ENCODE results near the gene ABCB9.
"Not testable (repeated sequence)": the region's sequence is repeated elsewhere in the genome, so short reads cannot be mapped to it uniquely, and the experiment has no call there.

ABCB9 gene

DNA sequence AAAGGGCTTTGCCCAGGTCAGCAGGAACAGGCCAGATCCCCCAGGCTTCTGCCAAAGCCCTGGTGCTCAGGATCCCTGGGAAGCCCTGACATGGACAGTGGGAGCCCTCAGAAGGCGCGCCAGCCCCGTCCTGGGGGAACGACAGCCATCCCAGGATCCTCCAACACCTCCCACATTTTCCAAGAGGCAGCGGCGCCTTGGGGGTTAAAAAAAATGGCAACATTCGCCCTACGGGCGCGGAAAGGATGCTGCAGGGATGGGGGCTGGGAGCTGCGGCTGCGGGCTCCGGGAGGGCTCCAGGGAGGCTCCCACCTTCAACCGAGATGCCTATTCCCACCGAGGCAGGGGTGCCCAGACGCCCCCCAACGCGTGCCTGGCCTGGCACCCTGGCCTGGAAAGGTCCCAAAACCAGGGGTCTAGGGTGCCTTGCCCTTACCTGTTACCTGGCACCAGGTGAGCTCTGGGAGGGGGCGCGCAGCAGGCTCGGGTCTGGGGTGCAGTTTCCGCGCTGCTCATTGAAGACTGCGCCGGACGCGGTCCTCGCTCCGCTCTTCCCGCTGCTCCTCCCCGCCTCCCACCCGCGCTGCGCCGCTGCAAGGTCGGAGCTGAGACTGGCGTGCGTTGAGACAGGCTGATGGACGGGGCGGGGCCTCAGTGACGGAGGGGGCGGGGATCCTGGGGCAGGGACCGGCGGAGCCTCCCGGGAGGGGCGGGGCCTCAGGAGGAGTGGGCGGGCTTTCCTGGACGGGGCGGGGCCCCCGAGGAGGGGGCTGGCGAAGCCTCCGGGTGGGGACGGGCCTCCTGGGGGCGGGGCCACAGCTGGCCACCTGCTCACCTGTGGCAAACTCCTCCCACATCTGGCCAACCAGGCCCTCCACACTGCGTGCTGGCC is at the start of gene ABCB9:
Gene ABCB9, minus strand, starts transcription at position 613 of the 892 bp plus-strand sequence. CDS start 6,228 bp downstream, outside the sequence.
- H3K27me3 Mint-ChIP-seq, result no peaks in the 10 kb centered on the region
- peaks cover 12% of the 10 kb centered on the region for H3K4me1 Mint-ChIP-seq
- H3K27ac Mint-ChIP-seq, result no peak within 1 kb of the TSS
- no peaks in the 10 kb centered on the region for H3K9me3 Mint-ChIP-seq
- H3K36me3 Mint-ChIP-seq, result no peaks in the 10 kb centered on the region
- H3K4me3 Mint-ChIP-seq, result peak within 1 kb of the TSS; percentile 59

DNA sequence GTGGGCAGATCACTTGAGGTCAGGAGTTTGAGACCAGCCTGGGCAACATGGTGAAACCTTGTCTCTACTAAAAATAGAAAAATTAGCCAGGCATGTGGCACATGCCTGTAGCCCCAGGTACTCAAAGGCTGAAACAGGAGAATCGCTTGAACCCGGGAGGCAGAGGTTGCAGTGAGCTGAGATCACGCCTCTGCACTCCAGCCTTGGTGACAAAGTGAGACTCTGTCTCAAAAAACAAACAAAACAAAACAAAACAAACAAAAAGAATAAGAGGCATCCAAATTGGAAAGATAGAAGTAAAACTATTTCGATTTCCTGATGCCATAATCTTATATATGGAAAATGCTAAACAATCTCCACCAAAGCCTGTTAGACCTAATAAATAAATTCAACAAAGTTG is 48.2 kb upstream of the ABCB9 start:
- H3K27me3 Mint-ChIP-seq, H3K9me3 Mint-ChIP-seq, H3K4me3 Mint-ChIP-seq, H3K36me3 Mint-ChIP-seq: not testable (repeated sequence)
- H3K27ac Mint-ChIP-seq, result peak overlapping the region; percentile 17
- peaks cover 26% of the 10 kb centered on the region for H3K4me1 Mint-ChIP-seq

DNA sequence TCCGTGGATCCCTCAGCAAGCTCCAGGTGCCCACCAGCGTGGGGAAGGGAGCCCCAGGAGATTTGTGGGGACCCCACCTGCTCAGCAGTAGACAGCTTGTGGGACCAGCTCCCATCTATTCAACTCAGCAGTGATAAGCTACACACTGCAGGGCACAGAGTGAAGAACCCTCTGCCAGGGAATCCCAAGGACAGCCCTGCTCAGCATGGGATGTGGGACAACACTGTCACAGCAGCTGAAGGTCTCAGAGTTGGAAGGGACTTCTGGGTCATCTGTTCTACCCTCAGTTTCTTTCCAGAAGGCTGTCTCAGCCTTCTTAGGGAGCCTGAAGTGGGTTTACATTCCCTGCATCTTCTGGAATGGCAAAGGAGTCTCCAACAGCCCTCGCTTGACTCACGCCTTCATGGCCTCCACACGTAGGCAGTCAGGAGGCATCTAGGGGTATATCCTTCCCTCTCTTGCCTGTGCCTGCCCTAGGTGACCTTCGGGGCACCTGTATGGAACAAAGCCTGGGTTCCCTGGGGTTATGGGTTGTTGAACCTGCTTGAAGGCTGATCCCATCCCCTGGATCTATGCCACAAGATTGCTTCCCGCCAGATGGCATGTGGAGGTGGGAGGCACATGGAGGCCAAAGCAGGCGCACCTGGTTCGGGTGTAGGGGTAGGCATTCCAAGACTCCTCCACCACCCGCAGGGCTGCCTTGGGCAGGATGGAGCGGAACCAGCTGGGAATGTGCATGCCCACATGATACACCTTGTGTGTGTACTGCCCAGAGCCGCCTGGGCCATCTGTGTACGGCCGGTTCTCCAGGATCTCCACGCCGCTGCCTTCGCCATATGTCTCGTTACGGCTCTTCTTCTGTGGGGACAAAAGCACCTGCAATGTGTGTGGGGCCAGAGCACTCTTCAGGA is 47.2 kb upstream of the ABCB9 start:
- Mint-ChIP-seq H3K36me3 (peaks cover 4% of the 10 kb centered on the region), H3K4me3 (no peak overlapping the region), H3K27ac (no peak overlapping the region), H3K9me3 (no peaks in the 10 kb centered on the region), H3K27me3 (no peaks in the 10 kb centered on the region), H3K4me1 (peaks cover 20% of the 10 kb centered on the region)

- H3K27ac Mint-ChIP-seq, result no peak overlapping the region
Measured at GRCh38 chr12:123011701-123012100, 45.4 kb upstream of the ABCB9 start.

GRCh38 chr12:123010681-123011080 is 44.4 kb upstream of the ABCB9 start:
- Mint-ChIP-seq H3K27ac (no peak overlapping the region), H3K4me1 (peaks cover 11% of the 10 kb centered on the region), H3K27me3 (no peaks in the 10 kb centered on the region), H3K9me3 (no peaks in the 10 kb centered on the region), H3K36me3 (peaks cover 4% of the 10 kb centered on the region), H3K4me3 (no peak overlapping the region)

More at GRCh38 chr12:123011701-123012100, 45.4 kb upstream of the ABCB9 start:
- Mint-ChIP-seq H3K36me3 (peaks cover 4% of the 10 kb centered on the region), H3K27me3 (no peaks in the 10 kb centered on the region), H3K9me3 (no peaks in the 10 kb centered on the region), H3K4me1 (peaks cover 12% of the 10 kb centered on the region), H3K4me3 (no peak overlapping the region)

- no peak overlapping the region for H3K4me3 Mint-ChIP-seq
- H3K27ac Mint-ChIP-seq, result no peak overlapping the region
- H3K36me3 Mint-ChIP-seq, result peaks cover 4% of the 10 kb centered on the region
- H3K4me1 Mint-ChIP-seq, result peaks cover 5% of the 10 kb centered on the region
- H3K27me3 Mint-ChIP-seq, result no peaks in the 10 kb centered on the region
- no peaks in the 10 kb centered on the region for H3K9me3 Mint-ChIP-seq
Measured at GRCh38 chr12:123010110-123010509, 43.8 kb upstream of the ABCB9 start.

DNA sequence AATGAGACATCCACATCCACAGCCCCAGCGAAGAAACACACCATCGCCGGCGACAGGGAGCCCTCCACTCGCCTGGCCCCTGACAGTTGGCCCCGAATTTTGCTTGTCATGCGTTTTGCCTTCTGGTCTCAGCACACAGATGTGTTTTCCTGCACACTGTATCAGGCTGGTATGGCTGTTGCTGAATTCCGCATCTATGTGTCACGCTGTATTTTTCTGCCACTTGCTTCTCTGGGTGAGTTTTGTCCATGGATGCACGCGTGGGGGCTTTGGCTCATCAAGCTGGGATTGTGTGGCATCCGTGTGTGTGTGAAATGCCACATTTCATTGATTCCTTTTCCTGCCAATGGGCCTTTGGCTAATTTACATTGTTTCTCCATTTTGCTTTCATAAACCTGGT is 40.7 kb upstream of the ABCB9 start:
- Mint-ChIP-seq H3K9me3 (no peaks in the 10 kb centered on the region), H3K4me1 (no peaks in the 10 kb centered on the region), H3K36me3 (peaks cover 2% of the 10 kb centered on the region), H3K27me3 (no peaks in the 10 kb centered on the region), H3K27ac (no peak overlapping the region), H3K4me3 (no peak overlapping the region)

GRCh38 chr12:123005081-123005626 is 38.9 kb upstream of the ABCB9 start:
- no peak overlapping the region for H3K4me3 Mint-ChIP-seq
- no peaks in the 10 kb centered on the region for H3K36me3 Mint-ChIP-seq
- H3K27ac Mint-ChIP-seq, result no peak overlapping the region
- H3K4me1 Mint-ChIP-seq, result no peaks in the 10 kb centered on the region
- H3K9me3 Mint-ChIP-seq, result no peaks in the 10 kb centered on the region
- H3K27me3 Mint-ChIP-seq, result no peaks in the 10 kb centered on the region

GRCh38 chr12:123004287-123004686 is 38.0 kb upstream of the ABCB9 start:
- no peaks in the 10 kb centered on the region for H3K36me3 Mint-ChIP-seq
- H3K4me1 Mint-ChIP-seq, result no peaks in the 10 kb centered on the region
- H3K27me3 Mint-ChIP-seq, result no peaks in the 10 kb centered on the region
- no peak overlapping the region for H3K4me3 Mint-ChIP-seq
- no peaks in the 10 kb centered on the region for H3K9me3 Mint-ChIP-seq
- H3K27ac Mint-ChIP-seq, result no peak overlapping the region

DNA sequence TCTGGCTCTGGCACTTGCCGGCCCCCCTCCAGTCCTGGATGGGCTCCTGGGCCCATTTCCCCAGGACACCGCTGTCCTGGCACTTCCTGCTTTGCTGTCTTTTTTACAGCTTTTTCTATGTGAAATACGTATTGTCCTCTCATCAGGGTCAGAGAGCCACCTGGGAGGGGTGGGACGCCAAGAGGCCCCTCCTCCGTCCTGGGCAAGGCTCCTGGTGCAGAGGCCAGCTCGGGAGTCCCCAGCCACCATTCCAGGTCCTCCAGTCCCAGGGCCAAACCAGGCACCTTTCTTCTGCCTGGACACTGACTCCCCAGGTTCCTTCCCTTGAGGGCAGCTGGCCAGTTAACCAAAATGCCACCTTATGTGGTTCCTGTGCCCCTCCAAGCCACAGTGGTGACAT is 37.0 kb upstream of the ABCB9 start:
- Mint-ChIP-seq H3K9me3 (no peaks in the 10 kb centered on the region), H3K36me3 (no peaks in the 10 kb centered on the region), H3K27me3 (no peaks in the 10 kb centered on the region), H3K27ac (no peak overlapping the region), H3K4me1 (no peaks in the 10 kb centered on the region), H3K4me3 (no peak overlapping the region)

- Mint-ChIP-seq H3K27ac (peak overlapping the region; percentile 8), H3K27me3 (no peaks in the 10 kb centered on the region), H3K4me1 (no peaks in the 10 kb centered on the region), H3K9me3 (no peaks in the 10 kb centered on the region), H3K4me3 (no peak overlapping the region), H3K36me3 (no peaks in the 10 kb centered on the region)
Measured at GRCh38 chr12:123001464-123001863, 35.2 kb upstream of the ABCB9 start.

DNA sequence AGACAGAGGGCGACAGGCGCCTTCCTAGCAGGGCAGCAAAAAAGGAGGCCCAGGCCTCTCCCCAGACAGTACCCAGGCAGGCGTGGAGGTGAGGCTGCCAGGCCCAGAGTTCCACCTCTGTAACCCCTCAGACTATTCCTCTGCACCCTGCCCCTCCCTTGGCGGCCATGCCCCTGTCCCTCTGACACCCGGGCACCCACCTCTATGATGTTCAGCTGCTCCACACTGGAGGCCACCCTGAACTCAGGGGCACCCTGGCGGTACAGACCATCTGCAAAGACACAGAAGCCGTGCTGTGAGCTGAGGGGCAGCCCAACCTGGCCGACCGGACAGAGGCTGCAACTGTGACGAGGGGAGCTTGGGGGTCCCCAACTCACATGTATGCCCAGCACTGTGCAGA is 34.3 kb upstream of the ABCB9 start:
- no peak overlapping the region for H3K27ac Mint-ChIP-seq
- no peaks in the 10 kb centered on the region for H3K4me1 Mint-ChIP-seq
- no peaks in the 10 kb centered on the region for H3K36me3 Mint-ChIP-seq
- H3K27me3 Mint-ChIP-seq, result no peaks in the 10 kb centered on the region
- no peaks in the 10 kb centered on the region for H3K9me3 Mint-ChIP-seq
- H3K4me3 Mint-ChIP-seq, result no peak overlapping the region

GRCh38 chr12:122999986-123000420 is 33.7 kb upstream of the ABCB9 start:
- Mint-ChIP-seq H3K4me3 (no peak overlapping the region), H3K27me3 (no peaks in the 10 kb centered on the region), H3K27ac (no peak overlapping the region), H3K4me1 (no peaks in the 10 kb centered on the region), H3K36me3 (no peaks in the 10 kb centered on the region), H3K9me3 (no peaks in the 10 kb centered on the region)

- Mint-ChIP-seq H3K27ac (peak overlapping the region; percentile 30), H3K36me3 (no peaks in the 10 kb centered on the region), H3K4me3 (no peak overlapping the region), H3K4me1 (no peaks in the 10 kb centered on the region), H3K9me3 (no peaks in the 10 kb centered on the region), H3K27me3 (no peaks in the 10 kb centered on the region)
Measured at GRCh38 chr12:122999196-122999946, 33.1 kb upstream of the ABCB9 start.

- Mint-ChIP-seq H3K4me3 (no peak overlapping the region), H3K36me3 (no peaks in the 10 kb centered on the region), H3K27ac (no peak overlapping the region), H3K9me3 (no peaks in the 10 kb centered on the region), H3K27me3 (no peaks in the 10 kb centered on the region), H3K4me1 (no peaks in the 10 kb centered on the region)
Measured at GRCh38 chr12:122998316-122998715, 32.1 kb upstream of the ABCB9 start.
